OCI-LY1 (cell line): Measurements from ENCODE around the gene GRSF1.

Experiments used
- EZH2 ChIP-seq: fragments of 200-600 bp; sonication (generic), shearing (Covaris generic); IDR thresholded peaks from 2 replicates; pipeline ENCODE4 v1.8.0; 2017; ENCODE audit warnings: borderline replicate concordance, mixed run types, mild to moderate bottlenecking, antibody characterized with exemption, low read length, moderate library complexity, mixed read lengths
- TF ChIP-seq, protein P1 (sequence below): fragments of 200-600 bp; sonication (generic), shearing (Covaris generic); IDR thresholded peaks from 2 replicates; pipeline ENCODE4 v1.5.1; 2017; ENCODE audit warnings: mild to moderate bottlenecking, antibody characterized with exemption, low read length, moderate library complexity, mixed read lengths

DNA sequence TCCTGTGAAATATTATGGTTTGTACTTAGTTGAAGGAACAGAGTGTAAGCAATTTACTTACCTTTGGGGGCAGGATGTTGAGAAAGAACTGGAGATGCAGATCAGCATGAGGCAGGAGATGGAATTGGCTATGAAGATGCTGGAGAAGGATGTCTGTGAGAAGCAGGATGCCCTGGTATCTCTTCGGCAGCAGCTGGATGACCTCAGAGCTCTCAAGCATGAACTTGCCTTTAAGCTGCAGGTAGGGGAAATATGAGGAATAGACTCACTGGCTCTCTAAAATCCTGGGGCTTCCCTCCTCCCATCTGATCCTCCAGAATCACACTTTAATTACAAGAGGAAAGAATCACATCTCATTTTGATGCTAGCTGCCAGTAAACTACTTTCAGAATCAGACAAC lies 51.0 kb downstream of the GRSF1 start:
- TF ChIP-seq, protein P1, sequence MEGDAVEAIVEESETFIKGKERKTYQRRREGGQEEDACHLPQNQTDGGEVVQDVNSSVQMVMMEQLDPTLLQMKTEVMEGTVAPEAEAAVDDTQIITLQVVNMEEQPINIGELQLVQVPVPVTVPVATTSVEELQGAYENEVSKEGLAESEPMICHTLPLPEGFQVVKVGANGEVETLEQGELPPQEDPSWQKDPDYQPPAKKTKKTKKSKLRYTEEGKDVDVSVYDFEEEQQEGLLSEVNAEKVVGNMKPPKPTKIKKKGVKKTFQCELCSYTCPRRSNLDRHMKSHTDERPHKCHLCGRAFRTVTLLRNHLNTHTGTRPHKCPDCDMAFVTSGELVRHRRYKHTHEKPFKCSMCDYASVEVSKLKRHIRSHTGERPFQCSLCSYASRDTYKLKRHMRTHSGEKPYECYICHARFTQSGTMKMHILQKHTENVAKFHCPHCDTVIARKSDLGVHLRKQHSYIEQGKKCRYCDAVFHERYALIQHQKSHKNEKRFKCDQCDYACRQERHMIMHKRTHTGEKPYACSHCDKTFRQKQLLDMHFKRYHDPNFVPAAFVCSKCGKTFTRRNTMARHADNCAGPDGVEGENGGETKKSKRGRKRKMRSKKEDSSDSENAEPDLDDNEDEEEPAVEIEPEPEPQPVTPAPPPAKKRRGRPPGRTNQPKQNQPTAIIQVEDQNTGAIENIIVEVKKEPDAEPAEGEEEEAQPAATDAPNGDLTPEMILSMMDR: no peak
- TF ChIP-seq EZH2: no peak
